ENCODE results near the gene PTPRD.

The PTPRD gene

GRCh38 chr9:8610256-8610655 lies 2002.5 kb downstream of the PTPRD start:
- Histone ChIP-seq H4K20me1 (ENCODE audit: insufficient read depth, low read length, poor library complexity, severe bottlenecking) (no peaks in the 10 kb centered on the region), H3K27me3 (ENCODE audit: insufficient read depth, low read length, poor library complexity, severe bottlenecking) (no peaks in the 10 kb centered on the region), H3K9ac (ENCODE audit: low read depth, low read length, poor library complexity, severe bottlenecking) (no peak overlapping the region), H3K4me3 (ENCODE audit: low read length, poor library complexity, severe bottlenecking) (no peak overlapping the region), H3K36me3 (ENCODE audit: insufficient read depth, low read length) (peaks cover 25% of the 10 kb centered on the region), H3K9me2 (replicated peaks; ENCODE audit: low read depth, low read length) (no peaks in the 10 kb centered on the region), H3K4me2 (ENCODE audit: low read depth, low read length, poor library complexity, severe bottlenecking) (no peak overlapping the region), H3K9me3 (ENCODE audit: insufficient read depth, low read depth, low read length) (no peaks in the 10 kb centered on the region), H3K79me2 (ENCODE audit: insufficient read depth, low read length) (peaks cover 24% of the 10 kb centered on the region; the same call in 1 of the 2 replicates), H3K4me1 (ENCODE audit: insufficient read depth, low read length, poor library complexity, severe bottlenecking) (no peaks in the 10 kb centered on the region), H2AFZ (ENCODE audit: low read length) (no peak overlapping the region), H3F3A (ENCODE audit: low read depth) (no peaks in the 10 kb centered on the region)
- TF ChIP-seq CTCF (conservative IDR thresholded peaks at IDR 0.05; ENCODE audit: low read length) (no peak), EZH2phosphoT487 (IDR thresholded peaks at IDR 0.05; ENCODE audit: borderline replicate concordance) (no peak)

- H4K20me1 ChIP-seq (ENCODE audit: insufficient read depth, low read length, poor library complexity, severe bottlenecking) = peaks cover 3% of the 10 kb centered on the region
Observed at GRCh38 chr9:8605096-8605495, 2007.7 kb downstream of the PTPRD start.

GRCh38 chr9:8604201-8604600 lies 2008.6 kb downstream of the PTPRD start:
- Histone ChIP-seq H4K20me1 (ENCODE audit: insufficient read depth, low read length, poor library complexity, severe bottlenecking) (peaks cover 3% of the 10 kb centered on the region), H3K27me3 (ENCODE audit: insufficient read depth, low read length, poor library complexity, severe bottlenecking) (no peaks in the 10 kb centered on the region), H3K9me2 (replicated peaks; ENCODE audit: low read depth, low read length) (no peaks in the 10 kb centered on the region), H3K79me2 (ENCODE audit: insufficient read depth, low read length) (peaks cover 38% of the 10 kb centered on the region; the same call in 1 of the 2 replicates), H3K4me3 (ENCODE audit: low read length, poor library complexity, severe bottlenecking) (no peak overlapping the region), H3K9ac (ENCODE audit: low read depth, low read length, poor library complexity, severe bottlenecking) (no peak overlapping the region), H3K9me3 (ENCODE audit: insufficient read depth, low read depth, low read length) (no peaks in the 10 kb centered on the region), H3K36me3 (ENCODE audit: insufficient read depth, low read length) (peaks cover 48% of the 10 kb centered on the region), H3K4me2 (ENCODE audit: low read depth, low read length, poor library complexity, severe bottlenecking) (no peak overlapping the region), H3K4me1 (ENCODE audit: insufficient read depth, low read length, poor library complexity, severe bottlenecking) (no peaks in the 10 kb centered on the region), H3F3A (ENCODE audit: low read depth) (no peaks in the 10 kb centered on the region), H2AFZ (ENCODE audit: low read length) (no peak overlapping the region)
- no peak for TF ChIP-seq CTCF (conservative IDR thresholded peaks at IDR 0.05; ENCODE audit: low read length)
- no peak for TF ChIP-seq EZH2phosphoT487 (IDR thresholded peaks at IDR 0.05; ENCODE audit: borderline replicate concordance)

More at GRCh38 chr9:8605096-8605495, 2007.7 kb downstream of the PTPRD start:
- peaks cover 38% of the 10 kb centered on the region; the same call in 1 of the 2 replicates for H3K79me2 ChIP-seq (ENCODE audit: insufficient read depth, low read length)
- no peak overlapping the region for H3K4me3 ChIP-seq (ENCODE audit: low read length, poor library complexity, severe bottlenecking)
- no peak overlapping the region for H3K9ac ChIP-seq (ENCODE audit: low read depth, low read length, poor library complexity, severe bottlenecking)
- no peaks in the 10 kb centered on the region for H3K27me3 ChIP-seq (ENCODE audit: insufficient read depth, low read length, poor library complexity, severe bottlenecking)
- no peak overlapping the region for H3K4me2 ChIP-seq (ENCODE audit: low read depth, low read length, poor library complexity, severe bottlenecking)
- H3K4me1 ChIP-seq (ENCODE audit: insufficient read depth, low read length, poor library complexity, severe bottlenecking) = no peaks in the 10 kb centered on the region
- peaks cover 47% of the 10 kb centered on the region for H3K36me3 ChIP-seq (ENCODE audit: insufficient read depth, low read length)
- H3K9me3 ChIP-seq (ENCODE audit: insufficient read depth, low read depth, low read length) = no peaks in the 10 kb centered on the region
- no peak for TF ChIP-seq EZH2phosphoT487 (IDR thresholded peaks at IDR 0.05; ENCODE audit: borderline replicate concordance)
- no peak for TF ChIP-seq CTCF (conservative IDR thresholded peaks at IDR 0.05; ENCODE audit: low read length)
- H2AFZ ChIP-seq (ENCODE audit: low read length) = no peak overlapping the region
- H3F3A ChIP-seq (ENCODE audit: low read depth) = no peaks in the 10 kb centered on the region
- no peaks in the 10 kb centered on the region for H3K9me2 ChIP-seq (replicated peaks; ENCODE audit: low read depth, low read length)

All from Loucy (cell line).